Gastroesophageal sphincter (tissue), 3 donors: ENCODE measurements around the gene NPHS2.

ENCODE experiments used
- EP300 ChIP-seq: sonication (generic); formaldehyde crosslinking; IDR thresholded peaks from one replicate; pipeline ENCODE4 v1.6.1; 2017; ENCODE audit warnings: antibody characterized with exemption, mild to moderate bottlenecking
- POLR2A ChIP-seq, 2 donors: fragments of 450-650 bp; IDR thresholded peaks; one replicate each; pipeline ENCODE4 v1.6.1; 2017; ENCODE audit warnings: antibody characterized with exemption in 2 of 2, mild to moderate bottlenecking in 2 of 2, moderate library complexity in 1 of 2
- TF ChIP-seq, protein P1 (sequence below), 4 experiments: fragments of 200-600 bp in 2 of 4; fragments of 450-650 bp in 2 of 4; sonication (generic) in 1 of 4; IDR thresholded peaks; one replicate each; pipeline ENCODE4 v1.5.1; 2017 to 2019; ENCODE audit warnings: antibody characterized with exemption in 4 of 4, mild to moderate bottlenecking in 2 of 4, moderate library complexity in 2 of 4

DNA sequence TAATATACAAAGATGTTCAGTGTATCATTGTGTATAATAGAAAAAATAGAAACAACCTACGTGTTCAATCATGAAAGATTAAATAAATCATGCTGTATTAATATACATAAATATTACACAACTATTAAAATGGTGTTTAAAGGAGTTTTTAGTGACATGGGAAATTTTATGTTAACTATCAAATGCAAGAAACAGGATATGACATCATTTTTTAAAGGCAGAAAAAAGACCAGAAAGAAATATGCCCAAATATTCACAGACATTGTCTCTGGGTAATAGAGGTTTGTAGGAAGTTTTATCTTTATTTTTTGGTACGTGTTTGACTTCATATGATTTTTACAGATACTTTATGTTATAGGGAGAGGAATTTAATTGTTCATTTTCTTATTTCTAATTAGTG is 34.0 kb downstream of the NPHS2 start:
- TF ChIP-seq, protein P1, sequence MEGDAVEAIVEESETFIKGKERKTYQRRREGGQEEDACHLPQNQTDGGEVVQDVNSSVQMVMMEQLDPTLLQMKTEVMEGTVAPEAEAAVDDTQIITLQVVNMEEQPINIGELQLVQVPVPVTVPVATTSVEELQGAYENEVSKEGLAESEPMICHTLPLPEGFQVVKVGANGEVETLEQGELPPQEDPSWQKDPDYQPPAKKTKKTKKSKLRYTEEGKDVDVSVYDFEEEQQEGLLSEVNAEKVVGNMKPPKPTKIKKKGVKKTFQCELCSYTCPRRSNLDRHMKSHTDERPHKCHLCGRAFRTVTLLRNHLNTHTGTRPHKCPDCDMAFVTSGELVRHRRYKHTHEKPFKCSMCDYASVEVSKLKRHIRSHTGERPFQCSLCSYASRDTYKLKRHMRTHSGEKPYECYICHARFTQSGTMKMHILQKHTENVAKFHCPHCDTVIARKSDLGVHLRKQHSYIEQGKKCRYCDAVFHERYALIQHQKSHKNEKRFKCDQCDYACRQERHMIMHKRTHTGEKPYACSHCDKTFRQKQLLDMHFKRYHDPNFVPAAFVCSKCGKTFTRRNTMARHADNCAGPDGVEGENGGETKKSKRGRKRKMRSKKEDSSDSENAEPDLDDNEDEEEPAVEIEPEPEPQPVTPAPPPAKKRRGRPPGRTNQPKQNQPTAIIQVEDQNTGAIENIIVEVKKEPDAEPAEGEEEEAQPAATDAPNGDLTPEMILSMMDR (IDR thresholded peaks at IDR 0.05): no peak
- TF ChIP-seq POLR2A (IDR thresholded peaks at IDR 0.05) (no peak), EP300 (no peak)
